ENCODE measurements around the gene SP4. TPM values are rescaled to one million over a fixed set of nuclear protein-coding genes. Genes with fewer than 3 reads are reported as not detected.
"Not testable (repeated sequence)": the region's sequence is repeated elsewhere in the genome, so short reads cannot be mapped to it uniquely, and the experiment has no call there.

SP4 gene
- polyA plus RNA-seq, 3 donors, result 1.3 to 1.8 (median 1.3) TPM

DNA sequence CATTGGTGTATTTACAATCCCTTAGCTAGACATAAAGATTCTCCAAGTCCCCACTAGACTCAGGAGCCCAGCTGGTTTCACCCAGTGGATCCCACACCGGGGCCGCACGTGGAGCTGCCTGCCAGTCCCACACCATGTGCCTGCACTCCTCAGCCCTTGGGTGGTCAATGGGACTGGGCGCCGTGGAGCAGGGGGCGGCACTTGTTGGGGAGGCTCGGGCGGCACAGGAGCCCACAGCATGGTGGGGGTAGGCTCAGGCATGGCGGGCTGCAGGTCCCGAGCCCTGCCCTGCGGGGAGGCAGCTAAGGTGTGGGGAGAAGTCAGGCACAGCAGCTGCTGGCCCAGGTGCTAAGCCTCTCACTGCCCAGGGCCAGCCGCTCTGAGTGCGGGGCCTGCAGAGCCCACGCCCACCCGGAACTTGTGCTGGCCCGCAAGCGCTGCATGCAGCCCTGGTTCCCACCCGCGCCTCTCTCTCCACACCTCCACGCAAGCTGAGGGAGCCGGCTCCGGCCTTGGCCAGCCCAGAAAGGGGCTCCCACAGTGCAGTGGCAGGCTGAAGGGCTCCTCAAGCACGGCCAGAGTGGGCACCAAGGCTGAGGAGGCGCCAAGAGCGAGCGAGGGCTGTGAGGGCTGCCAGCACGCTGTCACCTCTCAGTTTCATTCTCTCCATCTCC is 108.7 kb downstream of the SP4 start:
- peaks cover 7 to 11% of the 10 kb centered on the region in 2 donors for H3K27me3 ChIP-seq (ENCODE audit: control insufficient read depth in 2 of 2, insufficient read depth in 2 of 2, low read length in 2 of 2)
- peaks cover 0 to 20% (median 9%) of the 10 kb centered on the region in 7 donors for H3K9me3 Mint-ChIP-seq
- H4K20me1 ChIP-seq (ENCODE audit: insufficient read depth, low read length); H3K4me3 ChIP-seq (replicated peaks in 1 of 3; ENCODE audit: low read depth in 2 of 3, low read length in 3 of 3); H3K4me1 Mint-ChIP-seq; intact Hi-C loops (cut with micrococcal nuclease); H3K36me3 Mint-ChIP-seq; H3K4me3 Mint-ChIP-seq; H3K27ac ChIP-seq (ENCODE audit: low read depth in 1 of 2, low read length in 2 of 2); H2AFZ ChIP-seq (ENCODE audit: insufficient read depth, low read depth, low read length, poor library complexity, severe bottlenecking); DNase-seq; H3K9ac ChIP-seq (ENCODE audit: insufficient read depth, low read length, poor library complexity, severe bottlenecking); H3K36me3 ChIP-seq (replicated peaks in 1 of 2; ENCODE audit: control insufficient read depth in 1 of 2, insufficient read depth in 2 of 2, low read length in 2 of 2); H3K4me1 ChIP-seq (ENCODE audit: control insufficient read depth in 1 of 2, insufficient read depth in 2 of 2, low read length in 2 of 2); H3K27ac Mint-ChIP-seq; H3K9me3 ChIP-seq (replicated peaks in 1 of 2; ENCODE audit: control insufficient read depth in 1 of 2, insufficient read depth in 1 of 2, low read length in 2 of 2); H3K4me2 ChIP-seq (replicated peaks; ENCODE audit: extremely low read depth, low read length, poor library complexity, severe bottlenecking); H3K79me2 ChIP-seq (ENCODE audit: insufficient read depth, low read length): not testable (repeated sequence)
- H3K27me3 Mint-ChIP-seq (ENCODE audit: low read depth in 3 of 3), result peaks cover 5 to 13% (median 7%) of the 10 kb centered on the region in 3 donors
- WGBS (ENCODE audit: insufficient coverage), result 95% methylated on average over 21 of the region's 27 CpGs

GRCh38 chr7:21538936-21539495 is 111.1 kb downstream of the SP4 start:
- Histone ChIP-seq H3K4me3 (replicated peaks in 1 of 3; ENCODE audit: low read depth in 2 of 3, low read length in 3 of 3) (no peak overlapping the region), H3K36me3 (replicated peaks in 1 of 2; ENCODE audit: control insufficient read depth in 1 of 2, insufficient read depth in 2 of 2, low read length in 2 of 2) (no peaks in the 10 kb centered on the region), H3K27me3 (ENCODE audit: control insufficient read depth in 2 of 2, insufficient read depth in 2 of 2, low read length in 2 of 2) (peaks cover 32% of the 10 kb centered on the region in 2 donors), H3K4me1 (ENCODE audit: control insufficient read depth in 1 of 2, insufficient read depth in 2 of 2, low read length in 2 of 2) (peaks cover 15 to 19% of the 10 kb centered on the region in 2 donors), H3K27ac (ENCODE audit: low read depth in 1 of 2, low read length in 2 of 2) (no peak overlapping the region), H4K20me1 (ENCODE audit: insufficient read depth, low read length) (no peaks in the 10 kb centered on the region), H2AFZ (ENCODE audit: insufficient read depth, low read depth, low read length, poor library complexity, severe bottlenecking) (no peak overlapping the region), H3K4me2 (replicated peaks; ENCODE audit: extremely low read depth, low read length, poor library complexity, severe bottlenecking) (no peak overlapping the region), H3K79me2 (ENCODE audit: insufficient read depth, low read length) (no peaks in the 10 kb centered on the region), H3K9me3 (replicated peaks in 1 of 2; ENCODE audit: control insufficient read depth in 1 of 2, insufficient read depth in 1 of 2, low read length in 2 of 2) (peaks cover 6 to 10% of the 10 kb centered on the region in 2 donors), H3K9ac (ENCODE audit: insufficient read depth, low read length, poor library complexity, severe bottlenecking) (no peak overlapping the region)
- H3K4me3 Mint-ChIP-seq, result no peak overlapping the region
- H3K36me3 Mint-ChIP-seq, result no peaks in the 10 kb centered on the region
- TF ChIP-seq, protein P1, sequence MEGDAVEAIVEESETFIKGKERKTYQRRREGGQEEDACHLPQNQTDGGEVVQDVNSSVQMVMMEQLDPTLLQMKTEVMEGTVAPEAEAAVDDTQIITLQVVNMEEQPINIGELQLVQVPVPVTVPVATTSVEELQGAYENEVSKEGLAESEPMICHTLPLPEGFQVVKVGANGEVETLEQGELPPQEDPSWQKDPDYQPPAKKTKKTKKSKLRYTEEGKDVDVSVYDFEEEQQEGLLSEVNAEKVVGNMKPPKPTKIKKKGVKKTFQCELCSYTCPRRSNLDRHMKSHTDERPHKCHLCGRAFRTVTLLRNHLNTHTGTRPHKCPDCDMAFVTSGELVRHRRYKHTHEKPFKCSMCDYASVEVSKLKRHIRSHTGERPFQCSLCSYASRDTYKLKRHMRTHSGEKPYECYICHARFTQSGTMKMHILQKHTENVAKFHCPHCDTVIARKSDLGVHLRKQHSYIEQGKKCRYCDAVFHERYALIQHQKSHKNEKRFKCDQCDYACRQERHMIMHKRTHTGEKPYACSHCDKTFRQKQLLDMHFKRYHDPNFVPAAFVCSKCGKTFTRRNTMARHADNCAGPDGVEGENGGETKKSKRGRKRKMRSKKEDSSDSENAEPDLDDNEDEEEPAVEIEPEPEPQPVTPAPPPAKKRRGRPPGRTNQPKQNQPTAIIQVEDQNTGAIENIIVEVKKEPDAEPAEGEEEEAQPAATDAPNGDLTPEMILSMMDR (IDR thresholded peaks at IDR 0.05), result no peak
- WGBS (ENCODE audit: insufficient coverage), result 100% methylated on average over 1 of the region's 3 CpGs
- peaks cover 0 to 19% (median 9%) of the 10 kb centered on the region in 7 donors for H3K9me3 Mint-ChIP-seq
- H3K27ac Mint-ChIP-seq, result no peak overlapping the region
- H3K4me1 Mint-ChIP-seq, result peaks cover 18% of the 10 kb centered on the region
- no peak for DNase-seq
- peaks cover 26 to 36% (median 30%) of the 10 kb centered on the region in 3 donors for H3K27me3 Mint-ChIP-seq (ENCODE audit: low read depth in 3 of 3)
- intact Hi-C loops (cut with micrococcal nuclease), result no loop called here
